Amygdala (tissue), 56 donors: ENCODE data around the gene CMTM1.

Experiments used
- DNase-seq, 56 donors: peaks; one replicate each; lab custom pipeline; 2025; lab: John Stamatoyannopoulos, UW

The CMTM1 gene

GRCh38 chr16:66537236-66537635, 29.0 kb upstream of the CMTM1 start:
- no peak for DNase-seq

GRCh38 chr16:66538910-66539309, 27.3 kb upstream of the CMTM1 start:
- DNase-seq, result no peak

- no peak for DNase-seq
These were observed 26.4 kb upstream of the CMTM1 start for GRCh38 chr16:66539623-66540469.

GRCh38 chr16:66541388-66542355, 24.6 kb upstream of the CMTM1 start:
- no peak for DNase-seq

- no peak for DNase-seq
These were observed 23.8 kb upstream of the CMTM1 start for GRCh38 chr16:66542396-66542795.

- DNase-seq, result no peak
These were observed 22.7 kb upstream of the CMTM1 start for GRCh38 chr16:66543541-66543940.

- DNase-seq, result no peak
These were observed 22.1 kb upstream of the CMTM1 start for GRCh38 chr16:66544016-66544757.

GRCh38 chr16:66547101-66547989, 18.9 kb upstream of the CMTM1 start:
- DNase-seq, result no peak

GRCh38 chr16:66548068-66548467, 18.2 kb upstream of the CMTM1 start:
- DNase-seq, result no peak

- DNase-seq, result no peak
These were observed 17.4 kb upstream of the CMTM1 start for GRCh38 chr16:66548868-66549267.

GRCh38 chr16:66549284-66550131, 16.7 kb upstream of the CMTM1 start, which contains the start of gene TK2:
Gene TK2 (minus strand): TSS chr16:66550122. CDS start chr16:66550061, 61 bp downstream.
- peak in 44 of 56 donors; percentile 28 to 80 (median 60) for DNase-seq

- DNase-seq, result peak in 2 of 56 donors; percentile 2 to 12
These were observed 14.9 kb upstream of the CMTM1 start for GRCh38 chr16:66551348-66551759.

- peak in 3 of 56 donors; percentile 49 to 64 (median 52) for DNase-seq
These were observed 14.4 kb upstream of the CMTM1 start for GRCh38 chr16:66551788-66552285.

- peak in 55 of 56 donors; percentile 40 to 93 (median 81) for DNase-seq
These were observed 13.7 kb upstream of the CMTM1 start, which contains the start of gene CKLF for GRCh38 chr16:66552286-66553177. Gene CKLF (plus strand): TSS chr16:66552576. CDS start chr16:66552716, 140 bp downstream.

- no peak for DNase-seq
These were observed 13.0 kb upstream of the CMTM1 start for GRCh38 chr16:66553223-66553622.

- no peak for DNase-seq
These were observed 12.2 kb upstream of the CMTM1 start for GRCh38 chr16:66554021-66554420.

GRCh38 chr16:66554495-66554894, 11.7 kb upstream of the CMTM1 start:
- no peak for DNase-seq
